ENCODE data around the gene ZCCHC7. TPM values are rescaled to one million over a fixed set of nuclear protein-coding genes. Genes with fewer than 3 reads are reported as not detected.

The ZCCHC7 gene
- total and polyA plus RNA-seq, 2 experiments from 2014 or later: 29.8 to 38.8 TPM

GRCh38 chr9:37156205-37156604, 35.8 kb downstream of the ZCCHC7 start:
- Histone ChIP-seq H3K4me2 (no peak overlapping the region), H3K36me3 (ENCODE audit: insufficient read depth) (no peaks in the 10 kb centered on the region), H2AFZ (no peak overlapping the region), H3K9me2 (ENCODE audit: insufficient read depth) (no peaks in the 10 kb centered on the region), H3K4me1 (ENCODE audit: insufficient read depth) (no peaks in the 10 kb centered on the region), H3K79me2 (replicated peaks; ENCODE audit: insufficient read depth) (peaks cover 27% of the 10 kb centered on the region), H4K20me1 (replicated peaks; ENCODE audit: insufficient read depth) (no peaks in the 10 kb centered on the region; the same call in 1 of the 2 replicates), H3K4me3 (no peak overlapping the region), H3F3A (replicated peaks; ENCODE audit: low read depth) (no peaks in the 10 kb centered on the region), H3K27ac (ENCODE audit: low read depth) (no peak overlapping the region), H3K27me3 (ENCODE audit: insufficient read depth) (no peaks in the 10 kb centered on the region)
- Mint-ChIP-seq H3K4me3 (no peak overlapping the region), H3K9me3 (no peaks in the 10 kb centered on the region), H3K36me3 (ENCODE audit: low read depth) (peaks cover 12% of the 10 kb centered on the region), H3K27ac (no peak overlapping the region), H3K27me3 (ENCODE audit: insufficient read depth, low read depth, poor library complexity) (no peaks in the 10 kb centered on the region), H3K4me1 (peaks cover 2% of the 10 kb centered on the region; the same call in 1 of the 3 replicates)
- TF ChIP-seq ETS1 (IDR thresholded peaks at IDR 0.05): no peak
- no peak for TF ChIP-seq EZH2phosphoT487 (IDR thresholded peaks at IDR 0.05; ENCODE audit: unreplicated experiment)
- TF ChIP-seq, protein P1, sequence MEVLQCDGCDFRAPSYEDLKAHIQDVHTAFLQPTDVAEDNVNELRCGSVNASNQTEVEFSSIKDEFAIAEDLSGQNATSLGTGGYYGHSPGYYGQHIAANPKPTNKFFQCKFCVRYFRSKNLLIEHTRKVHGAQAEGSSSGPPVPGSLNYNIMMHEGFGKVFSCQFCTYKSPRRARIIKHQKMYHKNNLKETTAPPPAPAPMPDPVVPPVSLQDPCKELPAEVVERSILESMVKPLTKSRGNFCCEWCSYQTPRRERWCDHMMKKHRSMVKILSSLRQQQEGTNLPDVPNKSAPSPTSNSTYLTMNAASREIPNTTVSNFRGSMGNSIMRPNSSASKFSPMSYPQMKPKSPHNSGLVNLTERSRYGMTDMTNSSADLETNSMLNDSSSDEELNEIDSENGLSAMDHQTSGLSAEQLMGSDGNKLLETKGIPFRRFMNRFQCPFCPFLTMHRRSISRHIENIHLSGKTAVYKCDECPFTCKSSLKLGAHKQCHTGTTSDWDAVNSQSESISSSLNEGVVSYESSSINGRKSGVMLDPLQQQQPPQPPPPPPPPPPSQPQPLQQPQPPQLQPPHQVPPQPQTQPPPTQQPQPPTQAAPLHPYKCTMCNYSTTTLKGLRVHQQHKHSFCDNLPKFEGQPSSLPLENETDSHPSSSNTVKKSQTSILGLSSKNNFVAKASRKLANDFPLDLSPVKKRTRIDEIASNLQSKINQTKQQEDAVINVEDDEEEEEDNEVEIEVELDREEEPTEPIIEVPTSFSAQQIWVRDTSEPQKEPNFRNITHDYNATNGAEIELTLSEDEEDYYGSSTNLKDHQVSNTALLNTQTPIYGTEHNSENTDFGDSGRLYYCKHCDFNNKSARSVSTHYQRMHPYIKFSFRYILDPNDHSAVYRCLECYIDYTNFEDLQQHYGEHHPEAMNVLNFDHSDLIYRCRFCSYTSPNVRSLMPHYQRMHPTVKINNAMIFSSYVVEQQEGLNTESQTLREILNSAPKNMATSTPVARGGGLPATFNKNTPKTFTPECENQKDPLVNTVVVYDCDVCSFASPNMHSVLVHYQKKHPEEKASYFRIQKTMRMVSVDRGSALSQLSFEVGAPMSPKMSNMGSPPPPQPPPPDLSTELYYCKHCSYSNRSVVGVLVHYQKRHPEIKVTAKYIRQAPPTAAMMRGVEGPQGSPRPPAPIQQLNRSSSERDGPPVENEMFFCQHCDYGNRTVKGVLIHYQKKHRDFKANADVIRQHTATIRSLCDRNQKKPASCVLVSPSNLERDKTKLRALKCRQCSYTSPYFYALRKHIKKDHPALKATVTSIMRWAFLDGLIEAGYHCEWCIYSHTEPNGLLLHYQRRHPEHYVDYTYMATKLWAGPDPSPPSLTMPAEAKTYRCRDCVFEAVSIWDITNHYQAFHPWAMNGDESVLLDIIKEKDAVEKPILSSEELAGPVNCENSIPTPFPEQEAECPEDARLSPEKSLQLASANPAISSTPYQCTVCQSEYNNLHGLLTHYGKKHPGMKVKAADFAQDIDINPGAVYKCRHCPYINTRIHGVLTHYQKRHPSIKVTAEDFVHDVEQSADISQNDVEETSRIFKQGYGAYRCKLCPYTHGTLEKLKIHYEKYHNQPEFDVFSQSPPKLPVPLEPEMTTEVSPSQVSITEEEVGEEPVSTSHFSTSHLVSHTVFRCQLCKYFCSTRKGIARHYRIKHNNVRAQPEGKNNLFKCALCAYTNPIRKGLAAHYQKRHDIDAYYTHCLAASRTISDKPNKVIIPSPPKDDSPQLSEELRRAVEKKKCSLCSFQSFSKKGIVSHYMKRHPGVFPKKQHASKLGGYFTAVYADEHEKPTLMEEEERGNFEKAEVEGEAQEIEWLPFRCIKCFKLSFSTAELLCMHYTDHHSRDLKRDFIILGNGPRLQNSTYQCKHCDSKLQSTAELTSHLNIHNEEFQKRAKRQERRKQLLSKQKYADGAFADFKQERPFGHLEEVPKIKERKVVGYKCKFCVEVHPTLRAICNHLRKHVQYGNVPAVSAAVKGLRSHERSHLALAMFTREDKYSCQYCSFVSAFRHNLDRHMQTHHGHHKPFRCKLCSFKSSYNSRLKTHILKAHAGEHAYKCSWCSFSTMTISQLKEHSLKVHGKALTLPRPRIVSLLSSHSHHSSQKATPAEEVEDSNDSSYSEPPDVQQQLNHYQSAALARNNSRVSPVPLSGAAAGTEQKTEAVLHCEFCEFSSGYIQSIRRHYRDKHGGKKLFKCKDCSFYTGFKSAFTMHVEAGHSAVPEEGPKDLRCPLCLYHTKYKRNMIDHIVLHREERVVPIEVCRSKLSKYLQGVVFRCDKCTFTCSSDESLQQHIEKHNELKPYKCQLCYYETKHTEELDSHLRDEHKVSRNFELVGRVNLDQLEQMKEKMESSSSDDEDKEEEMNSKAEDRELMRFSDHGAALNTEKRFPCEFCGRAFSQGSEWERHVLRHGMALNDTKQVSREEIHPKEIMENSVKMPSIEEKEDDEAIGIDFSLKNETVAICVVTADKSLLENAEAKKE (CRISPR knock-in tag; IDR thresholded peaks at IDR 0.05): no peak
- no peak for TF ChIP-seq POLR2AphosphoS5 (IDR thresholded peaks at IDR 0.05; ENCODE audit: low read depth)
- TF ChIP-seq, protein P2, sequence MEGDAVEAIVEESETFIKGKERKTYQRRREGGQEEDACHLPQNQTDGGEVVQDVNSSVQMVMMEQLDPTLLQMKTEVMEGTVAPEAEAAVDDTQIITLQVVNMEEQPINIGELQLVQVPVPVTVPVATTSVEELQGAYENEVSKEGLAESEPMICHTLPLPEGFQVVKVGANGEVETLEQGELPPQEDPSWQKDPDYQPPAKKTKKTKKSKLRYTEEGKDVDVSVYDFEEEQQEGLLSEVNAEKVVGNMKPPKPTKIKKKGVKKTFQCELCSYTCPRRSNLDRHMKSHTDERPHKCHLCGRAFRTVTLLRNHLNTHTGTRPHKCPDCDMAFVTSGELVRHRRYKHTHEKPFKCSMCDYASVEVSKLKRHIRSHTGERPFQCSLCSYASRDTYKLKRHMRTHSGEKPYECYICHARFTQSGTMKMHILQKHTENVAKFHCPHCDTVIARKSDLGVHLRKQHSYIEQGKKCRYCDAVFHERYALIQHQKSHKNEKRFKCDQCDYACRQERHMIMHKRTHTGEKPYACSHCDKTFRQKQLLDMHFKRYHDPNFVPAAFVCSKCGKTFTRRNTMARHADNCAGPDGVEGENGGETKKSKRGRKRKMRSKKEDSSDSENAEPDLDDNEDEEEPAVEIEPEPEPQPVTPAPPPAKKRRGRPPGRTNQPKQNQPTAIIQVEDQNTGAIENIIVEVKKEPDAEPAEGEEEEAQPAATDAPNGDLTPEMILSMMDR (conservative IDR thresholded peaks at IDR 0.05; ENCODE audit: low read depth in 2 of 2): no peak
- no peak for TF ChIP-seq CREB1 (CRISPR knock-in tag; IDR thresholded peaks at IDR 0.05; ENCODE audit: low read depth)
- TF ChIP-seq, protein P3, sequence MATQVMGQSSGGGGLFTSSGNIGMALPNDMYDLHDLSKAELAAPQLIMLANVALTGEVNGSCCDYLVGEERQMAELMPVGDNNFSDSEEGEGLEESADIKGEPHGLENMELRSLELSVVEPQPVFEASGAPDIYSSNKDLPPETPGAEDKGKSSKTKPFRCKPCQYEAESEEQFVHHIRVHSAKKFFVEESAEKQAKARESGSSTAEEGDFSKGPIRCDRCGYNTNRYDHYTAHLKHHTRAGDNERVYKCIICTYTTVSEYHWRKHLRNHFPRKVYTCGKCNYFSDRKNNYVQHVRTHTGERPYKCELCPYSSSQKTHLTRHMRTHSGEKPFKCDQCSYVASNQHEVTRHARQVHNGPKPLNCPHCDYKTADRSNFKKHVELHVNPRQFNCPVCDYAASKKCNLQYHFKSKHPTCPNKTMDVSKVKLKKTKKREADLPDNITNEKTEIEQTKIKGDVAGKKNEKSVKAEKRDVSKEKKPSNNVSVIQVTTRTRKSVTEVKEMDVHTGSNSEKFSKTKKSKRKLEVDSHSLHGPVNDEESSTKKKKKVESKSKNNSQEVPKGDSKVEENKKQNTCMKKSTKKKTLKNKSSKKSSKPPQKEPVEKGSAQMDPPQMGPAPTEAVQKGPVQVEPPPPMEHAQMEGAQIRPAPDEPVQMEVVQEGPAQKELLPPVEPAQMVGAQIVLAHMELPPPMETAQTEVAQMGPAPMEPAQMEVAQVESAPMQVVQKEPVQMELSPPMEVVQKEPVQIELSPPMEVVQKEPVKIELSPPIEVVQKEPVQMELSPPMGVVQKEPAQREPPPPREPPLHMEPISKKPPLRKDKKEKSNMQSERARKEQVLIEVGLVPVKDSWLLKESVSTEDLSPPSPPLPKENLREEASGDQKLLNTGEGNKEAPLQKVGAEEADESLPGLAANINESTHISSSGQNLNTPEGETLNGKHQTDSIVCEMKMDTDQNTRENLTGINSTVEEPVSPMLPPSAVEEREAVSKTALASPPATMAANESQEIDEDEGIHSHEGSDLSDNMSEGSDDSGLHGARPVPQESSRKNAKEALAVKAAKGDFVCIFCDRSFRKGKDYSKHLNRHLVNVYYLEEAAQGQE (IDR thresholded peaks at IDR 0.05; ENCODE audit: unreplicated experiment): no peak
- no peak for TF ChIP-seq EZH2 (IDR thresholded peaks at IDR 0.05; ENCODE audit: low read depth, unreplicated experiment)
- no peak for TF ChIP-seq STAT1 (IDR thresholded peaks at IDR 0.05; ENCODE audit: unreplicated experiment)
- no peak for TF ChIP-seq JUNB (IDR thresholded peaks at IDR 0.05; ENCODE audit: unreplicated experiment)
- TF ChIP-seq ZNF331 (CRISPR knock-in tag; IDR thresholded peaks at IDR 0.05; ENCODE audit: low read depth): no peak
- TF ChIP-seq ZNF114 (CRISPR knock-in tag; IDR thresholded peaks at IDR 0.05): no peak
- TF ChIP-seq NANOG (IDR thresholded peaks at IDR 0.05; ENCODE audit: borderline replicate concordance): no peak
- DNase-seq (ENCODE audit: low spot score): no peak
- no peak for ATAC-seq
